Activated naive CD8-positive, alpha-beta T cell treated with anti-CD3 and anti-CD28 coated beads, Interleukin-2, amount 50 U/mL, for 24 hours (primary cell): ENCODE measurements around the gene PLA2G5.

Experiments
- ATAC-seq: fragments of 150-1000 bp; cut with Tn5 transposase; one replicate; pipeline ENCODE4 v1.10.0; 2021
- DNase-seq: peaks from one replicate; pipeline ENCODE4 v3.0.0; 2021
- H3K27ac Mint-ChIP-seq: one replicate; pipeline ENCODE4 v1.8.0; 2021; ENCODE audit warnings: mild to moderate bottlenecking, mixed read lengths
- H3K27me3 Mint-ChIP-seq: one replicate; pipeline ENCODE4 v1.8.0; 2021; ENCODE audit warnings: mixed read lengths
- H3K36me3 Mint-ChIP-seq: one replicate; pipeline ENCODE4 v1.8.0; 2021; ENCODE audit warnings: low read depth, mixed read lengths
- H3K4me1 Mint-ChIP-seq: one replicate; pipeline ENCODE4 v1.8.0; 2021; ENCODE audit warnings: mixed read lengths
- H3K4me3 Mint-ChIP-seq: one replicate; pipeline ENCODE4 v1.8.0; 2021; ENCODE audit warnings: mild to moderate bottlenecking, moderate library complexity, mixed read lengths
- H3K9me3 Mint-ChIP-seq: one replicate; pipeline ENCODE4 v1.8.0; 2021; ENCODE audit warnings: mixed read lengths

PLA2G5 gene

GRCh38 chr1:20110679-20111078, 40.7 kb downstream of the PLA2G5 start:
- Mint-ChIP-seq H3K9me3 (no peaks in the 10 kb centered on the region), H3K36me3 (no peaks in the 10 kb centered on the region), H3K4me1 (no peaks in the 10 kb centered on the region), H3K27ac (no peak overlapping the region), H3K4me3 (no peak overlapping the region), H3K27me3 (peaks cover 14% of the 10 kb centered on the region)
- ATAC-seq: no peak
- no peak for DNase-seq

GRCh38 chr1:20111452-20111851, 41.5 kb downstream of the PLA2G5 start:
- Mint-ChIP-seq H3K27ac (no peak overlapping the region), H3K27me3 (peaks cover 11% of the 10 kb centered on the region), H3K4me1 (no peaks in the 10 kb centered on the region), H3K36me3 (no peaks in the 10 kb centered on the region), H3K4me3 (no peak overlapping the region), H3K9me3 (no peaks in the 10 kb centered on the region)
- DNase-seq (no peak), ATAC-seq (no peak)

GRCh38 chr1:20112279-20113000, 42.4 kb downstream of the PLA2G5 start:
- H3K36me3 Mint-ChIP-seq: no peaks in the 10 kb centered on the region
- DNase-seq: no peak
- peaks cover 13% of the 10 kb centered on the region for H3K27me3 Mint-ChIP-seq
- H3K27ac Mint-ChIP-seq: no peak overlapping the region
- peaks cover 2% of the 10 kb centered on the region for H3K4me1 Mint-ChIP-seq
- no peak for ATAC-seq
- H3K4me3 Mint-ChIP-seq: no peak overlapping the region
- no peaks in the 10 kb centered on the region for H3K9me3 Mint-ChIP-seq

GRCh38 chr1:20114021-20114648, 44.1 kb downstream of the PLA2G5 start:
- H3K4me1 Mint-ChIP-seq: peaks cover 2% of the 10 kb centered on the region
- H3K9me3 Mint-ChIP-seq: no peaks in the 10 kb centered on the region
- H3K27me3 Mint-ChIP-seq: peaks cover 10% of the 10 kb centered on the region
- DNase-seq (no peak), ATAC-seq (no peak)
- H3K27ac Mint-ChIP-seq: no peak overlapping the region
- no peak overlapping the region for H3K4me3 Mint-ChIP-seq
- H3K36me3 Mint-ChIP-seq: no peaks in the 10 kb centered on the region

- Mint-ChIP-seq H3K27me3 (peaks cover 10% of the 10 kb centered on the region), H3K36me3 (no peaks in the 10 kb centered on the region), H3K27ac (no peak overlapping the region), H3K4me3 (no peak overlapping the region), H3K4me1 (peaks cover 2% of the 10 kb centered on the region), H3K9me3 (no peaks in the 10 kb centered on the region)
- ATAC-seq (no peak), DNase-seq (no peak)
Measured at GRCh38 chr1:20115479-20115878, 45.5 kb downstream of the PLA2G5 start.

GRCh38 chr1:20115916-20116315, 45.9 kb downstream of the PLA2G5 start:
- no peak overlapping the region for H3K4me3 Mint-ChIP-seq
- peaks cover 10% of the 10 kb centered on the region for H3K27me3 Mint-ChIP-seq
- no peak overlapping the region for H3K27ac Mint-ChIP-seq

GRCh38 chr1:20117236-20117635, 47.2 kb downstream of the PLA2G5 start:
- no peak for DNase-seq
- Mint-ChIP-seq H3K36me3 (no peaks in the 10 kb centered on the region), H3K4me3 (no peak overlapping the region), H3K27ac (no peak overlapping the region), H3K9me3 (no peaks in the 10 kb centered on the region), H3K27me3 (peaks cover 13% of the 10 kb centered on the region), H3K4me1 (peaks cover 2% of the 10 kb centered on the region)
- ATAC-seq: no peak

More at GRCh38 chr1:20115916-20116315, 45.9 kb downstream of the PLA2G5 start:
- Mint-ChIP-seq H3K4me1 (peaks cover 2% of the 10 kb centered on the region), H3K36me3 (no peaks in the 10 kb centered on the region), H3K9me3 (no peaks in the 10 kb centered on the region)
- DNase-seq (no peak), ATAC-seq (no peak)

GRCh38 chr1:20119347-20119746, 49.4 kb downstream of the PLA2G5 start, which contains the start of gene PLA2G2D:
Gene PLA2G2D, minus strand, starts transcription at chr1:20119536. Its CDS starts 38 bp downstream, at chr1:20119498.
- H3K27ac Mint-ChIP-seq: no peak within 1 kb of the TSS
- DNase-seq: no peak

GRCh38 chr1:20120796-20121195, 50.8 kb downstream of the PLA2G5 start:
- Mint-ChIP-seq H3K4me3 (no peak overlapping the region), H3K4me1 (peaks cover 7% of the 10 kb centered on the region), H3K9me3 (no peaks in the 10 kb centered on the region), H3K36me3 (no peaks in the 10 kb centered on the region), H3K27ac (no peak overlapping the region), H3K27me3 (peaks cover 8% of the 10 kb centered on the region)
- ATAC-seq (no peak), DNase-seq (no peak)

More at GRCh38 chr1:20119347-20119746, 49.4 kb downstream of the PLA2G5 start, which contains the start of gene PLA2G2D:
- ATAC-seq: no peak
- Mint-ChIP-seq H3K9me3 (no peaks in the 10 kb centered on the region), H3K4me3 (no peak within 1 kb of the TSS), H3K36me3 (no peaks in the 10 kb centered on the region), H3K4me1 (peaks cover 4% of the 10 kb centered on the region), H3K27me3 (peaks cover 9% of the 10 kb centered on the region)

- H3K9me3 Mint-ChIP-seq: no peaks in the 10 kb centered on the region
Measured at GRCh38 chr1:20123722-20124455, 53.9 kb downstream of the PLA2G5 start.

GRCh38 chr1:20124456-20125057, 54.6 kb downstream of the PLA2G5 start:
- Mint-ChIP-seq H3K27me3 (peaks cover 7% of the 10 kb centered on the region), H3K9me3 (no peaks in the 10 kb centered on the region), H3K4me3 (no peak overlapping the region), H3K36me3 (no peaks in the 10 kb centered on the region), H3K27ac (no peak overlapping the region), H3K4me1 (peaks cover 13% of the 10 kb centered on the region)
- DNase-seq (no peak), ATAC-seq (no peak)

More at GRCh38 chr1:20123722-20124455, 53.9 kb downstream of the PLA2G5 start:
- DNase-seq (no peak), ATAC-seq (no peak)
- H3K4me1 Mint-ChIP-seq: peaks cover 13% of the 10 kb centered on the region
- peaks cover 7% of the 10 kb centered on the region for H3K27me3 Mint-ChIP-seq
- no peak overlapping the region for H3K4me3 Mint-ChIP-seq
- no peak overlapping the region for H3K27ac Mint-ChIP-seq
- no peaks in the 10 kb centered on the region for H3K36me3 Mint-ChIP-seq

- Mint-ChIP-seq H3K27me3 (peaks cover 7% of the 10 kb centered on the region), H3K27ac (no peak overlapping the region), H3K36me3 (no peaks in the 10 kb centered on the region), H3K9me3 (no peaks in the 10 kb centered on the region), H3K4me1 (peaks cover 13% of the 10 kb centered on the region), H3K4me3 (no peak overlapping the region)
- ATAC-seq (no peak), DNase-seq (no peak)
Measured at GRCh38 chr1:20125100-20125499, 55.1 kb downstream of the PLA2G5 start.

GRCh38 chr1:20126041-20126805, 56.2 kb downstream of the PLA2G5 start:
- Mint-ChIP-seq H3K27ac (no peak overlapping the region), H3K36me3 (no peaks in the 10 kb centered on the region), H3K4me3 (no peak overlapping the region), H3K27me3 (peaks cover 4% of the 10 kb centered on the region), H3K9me3 (no peaks in the 10 kb centered on the region), H3K4me1 (peaks cover 13% of the 10 kb centered on the region)
- DNase-seq (no peak), ATAC-seq (no peak)
